Measurements from ENCODE around the gene ZBTB1.
"Not testable (repeated sequence)": the region's sequence is repeated elsewhere in the genome, so short reads cannot be mapped to it uniquely, and the experiment has no call there.

Gene ZBTB1

GRCh38 chr14:64501411-64502171 is 3.0 kb upstream of the ZBTB1 start:
- DNase-seq = no peak

GRCh38 chr14:64502456-64502855 is 2.1 kb upstream of the ZBTB1 start:
- DNase-seq = peak; percentile 64

GRCh38 chr14:64502887-64503433 is 1.6 kb upstream of the ZBTB1 start:
- DNase-seq = no peak

GRCh38 chr14:64503434-64504309 is 898 bp upstream of the ZBTB1 start, which contains the start of gene ZBTB25:
Gene ZBTB25 (minus strand): TSS chr14:64503838. CDS start chr14:64490533, 13,305 bp downstream.
- DNase-seq = peak; percentile 96

- DNase-seq = peak; percentile 90
Measured at GRCh38 chr14:64504897-64505794, 576 bp downstream of the ZBTB1 start.

GRCh38 chr14:64506721-64507120 is 2.2 kb downstream of the ZBTB1 start:
- DNase-seq = no peak

- DNase-seq = no peak
Measured at GRCh38 chr14:64507376-64508156, 3.0 kb downstream of the ZBTB1 start.

- DNase-seq = no peak
Measured at GRCh38 chr14:64508215-64508776, 3.7 kb downstream of the ZBTB1 start.

GRCh38 chr14:64509036-64509435 is 4.5 kb downstream of the ZBTB1 start:
- no peak for DNase-seq

GRCh38 chr14:64510825-64511671 is 6.5 kb downstream of the ZBTB1 start:
- DNase-seq = peak; percentile 68

GRCh38 chr14:64513271-64513670 is 8.7 kb downstream of the ZBTB1 start:
- DNase-seq = no peak

- no peak for DNase-seq
Measured at GRCh38 chr14:64515053-64515452, 10.5 kb downstream of the ZBTB1 start.

GRCh38 chr14:64516969-64517368 is 12.4 kb downstream of the ZBTB1 start:
- no peak for DNase-seq

- not testable (repeated sequence) for DNase-seq
Measured at GRCh38 chr14:64517667-64518066, 13.1 kb downstream of the ZBTB1 start.

GRCh38 chr14:64518229-64518628 is 13.7 kb downstream of the ZBTB1 start:
- DNase-seq = no peak

GRCh38 chr14:64520699-64521098 is 16.1 kb downstream of the ZBTB1 start:
- DNase-seq = no peak

- no peak for DNase-seq
Measured at GRCh38 chr14:64522591-64523355, 18.2 kb downstream of the ZBTB1 start.

- no peak for DNase-seq
Measured at GRCh38 chr14:64525354-64525753, 20.8 kb downstream of the ZBTB1 start.

- DNase-seq = no peak
Measured at GRCh38 chr14:64531567-64531966, 27.0 kb downstream of the ZBTB1 start.

Data from activated CD8-positive, alpha-beta memory T cell treated with anti-CD3 and anti-CD28 coated beads for 24 hours (primary cell).